Breast epithelium (tissue), 3 donors: ENCODE results near the gene WDFY2.

ENCODE experiments used
- POLR2A ChIP-seq: fragments of 450-650 bp; IDR thresholded peaks from one replicate; pipeline ENCODE4 v1.6.1; 2016; ENCODE audit warnings: antibody characterized with exemption, mild to moderate bottlenecking, moderate library complexity
- POLR2AphosphoS5 ChIP-seq, 3 donors: sonication (generic); formaldehyde crosslinking; IDR thresholded peaks; one replicate each; pipeline ENCODE4 v1.6.1; 2017; ENCODE audit warnings: antibody characterized with exemption in 3 of 3
- TF ChIP-seq, protein P1 (sequence below), 3 donors: fragments of 450-650 bp; IDR thresholded peaks; one replicate each; pipeline ENCODE4 v1.5.1; 2016 to 2017; ENCODE audit warnings: antibody characterized with exemption in 3 of 3, mild to moderate bottlenecking in 3 of 3, moderate library complexity in 3 of 3

DNA sequence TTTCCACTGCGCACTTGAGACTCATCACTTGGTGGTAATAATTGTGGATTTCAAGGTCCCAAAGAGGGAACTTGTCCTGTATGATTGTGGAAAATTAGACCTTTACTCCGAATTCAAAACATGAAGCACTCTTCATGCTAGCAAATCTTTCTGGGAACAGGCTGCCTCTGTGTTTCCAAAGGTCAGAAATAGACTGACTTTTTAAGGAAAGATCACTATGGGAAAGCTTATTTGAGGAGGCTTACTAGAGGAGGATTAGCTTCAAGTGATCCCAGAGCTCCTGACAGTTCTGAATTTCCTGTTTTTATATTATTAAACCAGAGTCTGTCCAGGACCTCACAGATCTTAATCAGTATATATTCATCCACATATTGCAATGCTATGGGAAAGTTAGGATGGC is 5.5 kb downstream of the WDFY2 start:
- TF ChIP-seq POLR2AphosphoS5 (IDR thresholded peaks at IDR 0.05): no peak
- TF ChIP-seq, protein P1, sequence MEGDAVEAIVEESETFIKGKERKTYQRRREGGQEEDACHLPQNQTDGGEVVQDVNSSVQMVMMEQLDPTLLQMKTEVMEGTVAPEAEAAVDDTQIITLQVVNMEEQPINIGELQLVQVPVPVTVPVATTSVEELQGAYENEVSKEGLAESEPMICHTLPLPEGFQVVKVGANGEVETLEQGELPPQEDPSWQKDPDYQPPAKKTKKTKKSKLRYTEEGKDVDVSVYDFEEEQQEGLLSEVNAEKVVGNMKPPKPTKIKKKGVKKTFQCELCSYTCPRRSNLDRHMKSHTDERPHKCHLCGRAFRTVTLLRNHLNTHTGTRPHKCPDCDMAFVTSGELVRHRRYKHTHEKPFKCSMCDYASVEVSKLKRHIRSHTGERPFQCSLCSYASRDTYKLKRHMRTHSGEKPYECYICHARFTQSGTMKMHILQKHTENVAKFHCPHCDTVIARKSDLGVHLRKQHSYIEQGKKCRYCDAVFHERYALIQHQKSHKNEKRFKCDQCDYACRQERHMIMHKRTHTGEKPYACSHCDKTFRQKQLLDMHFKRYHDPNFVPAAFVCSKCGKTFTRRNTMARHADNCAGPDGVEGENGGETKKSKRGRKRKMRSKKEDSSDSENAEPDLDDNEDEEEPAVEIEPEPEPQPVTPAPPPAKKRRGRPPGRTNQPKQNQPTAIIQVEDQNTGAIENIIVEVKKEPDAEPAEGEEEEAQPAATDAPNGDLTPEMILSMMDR (IDR thresholded peaks at IDR 0.05): no peak
- no peak for TF ChIP-seq POLR2A
